AG08395 (cell line): ENCODE results near the gene TGFA.

ENCODE experiments used
- DNase-seq: peaks from one replicate; pipeline ENCODE4 v3.0.0; 2012; ENCODE audit warnings: mixed read lengths, low spot score

Gene TGFA

DNA sequence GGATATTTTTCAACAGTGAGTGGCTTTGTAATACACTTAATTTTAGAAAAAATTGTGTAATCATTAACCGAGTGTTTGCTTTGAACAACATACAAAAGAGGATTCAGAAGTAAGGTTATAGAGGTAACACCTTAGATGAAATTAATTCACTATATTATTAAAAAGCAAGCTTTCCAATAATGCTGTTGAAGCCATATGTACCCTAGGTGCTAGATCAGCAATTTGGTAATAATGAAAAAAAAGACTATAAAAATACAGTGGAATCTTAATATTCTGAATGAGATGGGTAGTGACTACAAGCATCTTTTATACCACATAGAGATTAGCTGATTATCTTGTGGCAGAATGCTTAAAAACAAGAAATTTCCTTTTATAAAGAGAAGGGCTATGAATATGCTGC is 136.6 kb downstream of the TGFA start:
- DNase-seq = no peak

DNA sequence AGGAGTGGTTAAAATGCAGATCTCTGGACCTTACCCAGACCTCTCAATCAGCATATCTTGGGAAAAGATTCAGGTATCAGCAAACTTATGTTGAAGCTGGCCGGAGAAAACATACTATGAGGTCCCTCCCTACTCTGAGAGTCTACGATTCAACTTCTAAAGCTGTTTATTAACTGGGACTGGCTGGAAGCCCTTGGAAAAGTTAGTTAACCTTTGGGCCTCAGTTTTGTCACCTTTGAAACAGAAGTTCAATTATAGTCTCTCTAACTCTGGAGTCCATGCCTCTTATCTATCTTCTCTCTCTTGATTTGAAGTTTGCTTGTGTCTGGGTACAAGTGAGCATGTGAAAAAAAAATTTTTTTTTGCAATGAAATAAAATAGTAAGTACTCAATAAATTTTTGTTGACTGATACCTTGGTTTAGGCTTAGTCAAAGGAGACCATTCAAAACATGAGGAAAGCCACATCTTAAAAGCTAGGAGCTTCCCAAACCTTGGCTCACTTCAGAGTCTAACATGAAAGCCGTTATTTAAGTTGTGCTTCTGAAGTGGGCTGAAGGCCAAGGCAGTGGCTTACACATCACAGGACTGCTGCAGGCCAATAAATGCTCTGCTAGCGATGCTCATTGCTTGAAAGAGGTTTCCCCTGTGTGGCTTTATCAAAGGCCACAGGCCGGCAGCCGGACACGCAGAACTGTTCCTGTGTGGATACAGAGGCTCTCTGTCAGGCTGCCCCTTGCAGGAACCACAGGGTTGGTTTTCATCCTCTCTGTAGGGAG is 141.1 kb downstream of the TGFA start:
- peak; percentile 15 for DNase-seq

DNA sequence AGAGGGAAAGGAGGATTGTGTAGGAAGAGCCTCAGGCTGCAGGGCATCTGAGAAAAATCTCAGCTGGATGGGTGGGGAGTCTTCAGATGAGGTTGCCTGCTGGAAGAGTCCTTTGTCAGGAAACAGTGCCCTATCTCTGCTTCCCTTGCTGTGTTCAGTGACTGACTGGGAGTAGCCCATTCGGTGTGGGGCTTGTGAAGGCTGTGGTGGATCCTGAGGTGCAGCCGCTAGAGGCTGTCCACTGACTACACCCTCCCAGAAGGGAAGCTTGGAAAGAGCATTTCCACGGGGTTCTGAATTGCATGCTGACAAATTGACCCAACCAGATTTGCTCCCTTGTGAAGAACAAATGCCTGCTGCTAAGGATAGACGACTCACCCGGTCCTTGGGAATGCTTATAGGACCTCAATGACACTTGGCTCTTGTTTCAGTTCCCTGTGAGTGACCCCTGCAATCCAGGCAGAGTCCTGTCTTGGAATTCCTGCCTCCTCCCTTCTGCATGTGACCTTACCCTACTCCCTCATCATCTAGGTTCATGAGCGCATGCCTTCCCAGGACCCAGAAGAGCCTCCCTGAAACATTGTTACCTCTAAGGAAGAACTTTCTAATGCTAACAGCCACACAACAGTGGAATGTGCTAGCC is 142.0 kb downstream of the TGFA start:
- DNase-seq = no peak

DNA sequence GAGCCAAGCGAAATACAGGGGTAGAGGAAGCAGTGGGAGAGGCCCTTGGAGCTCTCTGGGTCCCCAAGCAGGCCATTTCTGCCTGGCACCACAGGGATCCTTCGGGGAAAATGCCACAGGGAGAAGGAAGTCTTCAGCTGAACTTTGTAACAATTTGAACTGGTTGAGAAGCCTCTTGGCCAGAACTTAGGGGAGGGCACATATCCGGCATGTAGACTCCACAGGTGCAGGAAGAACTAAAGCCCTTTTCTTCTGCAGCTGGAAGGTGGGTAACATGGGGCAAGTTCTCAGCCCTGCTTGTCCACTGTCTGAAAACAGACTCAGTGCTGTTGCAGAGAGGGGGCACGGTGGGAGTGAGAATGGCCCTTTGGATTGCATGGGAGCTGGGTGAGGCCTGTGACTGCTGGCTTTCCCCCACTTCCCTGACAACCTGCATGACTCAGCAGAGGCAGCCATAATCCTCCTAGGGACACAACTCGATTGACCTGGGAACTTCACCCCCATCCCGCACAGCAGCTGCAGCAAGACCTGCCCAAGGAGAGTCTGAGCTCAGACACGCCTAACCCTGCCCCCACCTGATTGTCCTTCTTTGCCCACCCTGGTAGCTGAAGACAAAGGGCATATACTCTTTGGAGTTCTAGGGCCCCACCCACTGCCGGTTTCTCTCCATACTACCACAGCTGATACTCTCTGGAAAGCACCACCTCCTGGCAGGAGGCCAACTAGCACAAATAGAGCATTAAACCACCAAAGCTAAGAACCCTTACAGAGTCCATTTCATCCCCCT is 150.2 kb downstream of the TGFA start:
- DNase-seq = no peak

DNA sequence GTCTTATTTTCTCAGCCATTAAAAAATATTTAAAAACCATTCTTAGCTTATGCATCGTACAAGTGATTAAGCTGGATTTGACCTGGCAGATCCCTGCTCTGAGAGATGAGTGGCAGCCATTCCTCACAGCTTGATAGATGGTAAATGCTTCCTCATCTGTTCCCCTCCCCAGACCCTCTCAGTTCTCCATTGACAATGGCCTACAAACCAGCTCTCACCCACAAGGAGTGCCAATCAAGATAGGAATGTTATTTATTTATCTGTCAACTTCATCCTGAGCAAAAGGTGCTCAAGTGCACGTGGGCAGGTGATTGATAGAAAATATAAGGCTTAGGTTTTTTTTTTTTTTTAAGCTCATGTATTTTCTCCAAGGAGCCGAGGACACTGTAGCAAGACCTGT is 153.1 kb downstream of the TGFA start:
- DNase-seq = no peak

DNA sequence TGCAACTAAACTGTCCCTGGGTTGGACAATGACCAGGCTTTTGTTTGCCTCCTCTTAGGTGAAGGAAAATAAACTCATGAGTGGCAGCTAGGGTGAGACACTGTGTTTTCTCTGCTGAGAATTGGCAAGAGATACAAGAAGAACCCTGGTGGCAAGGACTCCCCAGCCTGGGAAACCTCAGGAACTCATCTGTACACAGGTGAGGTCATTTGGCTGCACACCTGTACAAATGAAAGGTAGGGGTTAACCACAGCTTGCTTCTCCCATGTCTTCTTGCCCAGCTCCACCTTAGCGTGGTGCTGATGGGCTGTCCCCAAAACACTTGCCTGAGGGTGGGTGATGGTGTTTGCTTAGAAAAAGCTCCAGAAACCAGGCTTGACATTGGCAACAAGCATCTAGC is 154.6 kb downstream of the TGFA start:
- no peak for DNase-seq
